Fibroblast of villous mesenchyme (primary cell): ENCODE data around the gene TMEM236. TPM values are rescaled to one million over a fixed set of nuclear protein-coding genes. Genes with fewer than 3 reads are reported as not detected.

Experiments used
- DNase-seq: peaks from one replicate; pipeline ENCODE4 v3.0.0-alpha.2; 2010; ENCODE audit warnings: low read depth
- H3K4me3 ChIP-seq: 2 replicates; pipeline ENCODE4 v1.5.1; 2011; ENCODE audit warnings: low read depth, mild to moderate bottlenecking, low read length
- total RNA-seq: library from RNA; depleted of rRNA; stranded (reverse); fragments of >200 nt; gene quantifications from 2 replicates; pipeline ENCODE4 v1.2.3, GENCODE V29; 2012
- TF ChIP-seq, protein P1 (sequence below): IDR thresholded peaks from 2 replicates; pipeline ENCODE4 v1.5.1; 2012; ENCODE audit warnings: low read depth, mild to moderate bottlenecking, low read length; ENCODE audit not compliant: insufficient read depth

The TMEM236 gene
- total RNA-seq, 1 donor = under 0.01 TPM

GRCh38 chr10:17731331-17732020 is 20.5 kb upstream of the TMEM236 start:
- no peak overlapping the region for H3K4me3 ChIP-seq
- TF ChIP-seq, protein P1, sequence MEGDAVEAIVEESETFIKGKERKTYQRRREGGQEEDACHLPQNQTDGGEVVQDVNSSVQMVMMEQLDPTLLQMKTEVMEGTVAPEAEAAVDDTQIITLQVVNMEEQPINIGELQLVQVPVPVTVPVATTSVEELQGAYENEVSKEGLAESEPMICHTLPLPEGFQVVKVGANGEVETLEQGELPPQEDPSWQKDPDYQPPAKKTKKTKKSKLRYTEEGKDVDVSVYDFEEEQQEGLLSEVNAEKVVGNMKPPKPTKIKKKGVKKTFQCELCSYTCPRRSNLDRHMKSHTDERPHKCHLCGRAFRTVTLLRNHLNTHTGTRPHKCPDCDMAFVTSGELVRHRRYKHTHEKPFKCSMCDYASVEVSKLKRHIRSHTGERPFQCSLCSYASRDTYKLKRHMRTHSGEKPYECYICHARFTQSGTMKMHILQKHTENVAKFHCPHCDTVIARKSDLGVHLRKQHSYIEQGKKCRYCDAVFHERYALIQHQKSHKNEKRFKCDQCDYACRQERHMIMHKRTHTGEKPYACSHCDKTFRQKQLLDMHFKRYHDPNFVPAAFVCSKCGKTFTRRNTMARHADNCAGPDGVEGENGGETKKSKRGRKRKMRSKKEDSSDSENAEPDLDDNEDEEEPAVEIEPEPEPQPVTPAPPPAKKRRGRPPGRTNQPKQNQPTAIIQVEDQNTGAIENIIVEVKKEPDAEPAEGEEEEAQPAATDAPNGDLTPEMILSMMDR = no peak
- no peak for DNase-seq

- no peak for DNase-seq
- H3K4me3 ChIP-seq = no peak overlapping the region
- TF ChIP-seq, protein P1 = no peak
Measured at GRCh38 chr10:17733620-17734019, 18.4 kb upstream of the TMEM236 start.

GRCh38 chr10:17734432-17735080 is 17.4 kb upstream of the TMEM236 start:
- H3K4me3 ChIP-seq = no peak overlapping the region
- TF ChIP-seq, protein P1 = no peak
- DNase-seq = no peak

DNA sequence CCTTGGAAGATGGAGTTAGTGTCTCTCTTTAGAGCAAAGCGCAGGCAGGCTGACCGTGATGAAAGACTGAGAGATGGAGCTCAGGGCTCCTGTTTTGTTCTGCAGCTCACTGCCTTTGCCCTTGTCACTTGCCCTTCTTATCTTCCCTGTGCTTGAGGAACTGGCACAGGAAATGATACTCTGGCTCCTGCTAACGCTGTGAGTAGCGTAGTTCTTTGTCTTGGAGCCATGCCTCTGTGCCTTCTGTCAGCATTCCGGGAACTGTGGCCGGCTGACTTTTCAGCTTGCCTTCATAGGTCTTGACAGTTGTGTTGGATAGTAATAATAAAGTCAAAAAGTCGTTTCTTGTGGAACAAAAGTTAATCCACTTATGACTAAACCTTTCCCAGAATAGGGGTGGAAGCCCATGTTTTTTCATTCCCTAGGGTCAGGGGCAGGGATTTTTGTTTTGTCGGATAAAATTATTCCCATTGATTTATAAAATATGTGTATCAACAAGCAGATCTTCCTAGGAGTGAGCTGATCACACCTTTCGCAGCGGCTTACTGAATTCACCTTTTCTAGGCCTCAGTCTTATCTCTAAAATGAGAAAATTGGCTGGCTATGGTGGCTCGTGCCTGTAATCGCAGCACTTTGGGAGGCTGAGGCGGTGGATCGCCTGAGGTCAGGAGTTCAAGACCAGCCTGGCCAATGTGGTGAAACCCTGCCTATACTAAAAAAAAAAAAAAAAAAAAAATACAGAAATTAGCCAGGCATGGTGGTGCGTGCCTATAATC is 16.6 kb upstream of the TMEM236 start:
- no peak for DNase-seq
- TF ChIP-seq, protein P1 = no peak
- H3K4me3 ChIP-seq = no peak overlapping the region

GRCh38 chr10:17736223-17736622 is 15.8 kb upstream of the TMEM236 start:
- H3K4me3 ChIP-seq = no peak overlapping the region
- DNase-seq = no peak
- TF ChIP-seq, protein P1 = no peak

DNA sequence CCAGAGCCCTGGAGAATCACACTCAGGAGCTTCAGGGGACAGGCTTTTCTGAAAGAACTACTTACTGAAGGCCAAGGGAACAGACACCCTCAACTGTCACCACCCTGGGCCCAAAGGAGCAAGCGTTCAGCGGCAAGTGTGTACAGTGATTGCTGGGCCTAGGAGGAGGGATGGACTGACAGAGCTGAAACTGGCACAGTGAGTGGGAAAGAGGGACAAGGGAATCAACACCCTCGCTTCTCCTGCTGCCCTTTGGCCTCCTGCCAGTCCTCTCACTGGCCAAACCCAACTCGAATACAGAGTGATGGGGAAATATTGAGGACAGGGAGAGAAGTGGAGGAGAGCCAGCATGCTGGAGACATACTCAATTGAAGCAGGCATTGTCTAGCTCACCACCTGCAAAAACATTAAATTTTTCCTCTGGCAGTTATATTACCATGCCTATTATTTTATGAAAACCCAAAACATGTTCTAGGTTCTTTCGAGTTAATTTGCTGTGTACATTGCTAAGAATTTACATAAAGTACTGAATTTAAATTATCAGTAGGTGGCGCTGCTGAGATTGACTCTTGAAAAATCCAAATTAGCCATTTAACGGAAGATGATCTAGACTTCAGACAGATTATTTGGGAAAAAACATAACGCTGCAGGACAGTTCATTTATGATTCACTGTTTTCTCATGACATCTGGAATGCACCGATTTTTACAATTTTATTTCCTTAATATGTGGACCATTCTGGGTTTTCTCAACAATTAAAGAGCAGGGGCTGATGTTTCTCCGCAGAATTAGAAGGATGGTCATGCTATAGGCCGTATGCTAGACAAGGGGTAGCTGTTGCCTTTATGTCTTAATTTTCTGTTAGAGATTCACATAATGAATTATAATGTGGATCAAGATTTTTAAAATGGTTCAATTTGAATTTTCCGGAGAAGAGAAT is 14.7 kb upstream of the TMEM236 start:
- TF ChIP-seq, protein P1 = peak; percentile 64
- H3K4me3 ChIP-seq = no peak overlapping the region
- DNase-seq = peak; percentile 48
